GM13976 (cell line): ENCODE results near the gene PCAT6.
"Not testable (repeated sequence)": the region's sequence is repeated elsewhere in the genome, so short reads cannot be mapped to it uniquely, and the experiment has no call there.

Experiments used
- DNase-seq: peaks from one replicate; pipeline ENCODE4 v3.0.0; 2012; ENCODE audit warnings: low spot score
- CTCF ChIP-seq: IDR thresholded peaks from 2 replicates; pipeline ENCODE4 v1.5.1; 2012; ENCODE audit warnings: borderline replicate concordance, mild to moderate bottlenecking; ENCODE audit not compliant: insufficient read depth; ENCODE audit errors: extremely low read depth, missing control alignments, control extremely low read depth
- in situ Hi-C: fragments of 300-500 bp; cut with MboI; formaldehyde crosslinking; loops from one replicate; pipeline ENCODE4 v1.12.0; 2022; ENCODE audit warnings: low sequenced_read_pairs, mixed read lengths, inconsistent platforms; ENCODE audit not compliant: unreplicated experiment

PCAT6 gene

GRCh38 chr1:202811296-202812175 lies 782 bp downstream of the PCAT6 start:
- no peak for TF ChIP-seq CTCF
- in situ Hi-C loops, result no loop called here
- peak; percentile 74 for DNase-seq

GRCh38 chr1:202812176-202813026 lies 1.6 kb downstream of the PCAT6 start:
- in situ Hi-C loops, result no loop called here
- DNase-seq, result no peak
- no peak for TF ChIP-seq CTCF

- in situ Hi-C loops, result no loop called here
- DNase-seq, result no peak
- no peak for TF ChIP-seq CTCF
These were observed 4.4 kb downstream of the PCAT6 start for GRCh38 chr1:202815120-202815519.

GRCh38 chr1:202818819-202819218 lies 8.1 kb downstream of the PCAT6 start:
- in situ Hi-C loops, result no loop called here
- DNase-seq, result no peak
- TF ChIP-seq CTCF, result no peak

- in situ Hi-C loops, result no loop called here
- DNase-seq, result no peak
- TF ChIP-seq CTCF, result no peak
These were observed 10.7 kb downstream of the PCAT6 start for GRCh38 chr1:202821467-202821866.

- TF ChIP-seq CTCF, result no peak
- no peak for DNase-seq
- in situ Hi-C loops, result no loop called here
These were observed 15.0 kb downstream of the PCAT6 start for GRCh38 chr1:202825748-202826147.

- not testable (repeated sequence) for DNase-seq
These were observed 18.5 kb downstream of the PCAT6 start for GRCh38 chr1:202829223-202829622.

More at GRCh38 chr1:202829223-202829622, 18.5 kb downstream of the PCAT6 start:
- in situ Hi-C loops, result not testable (repeated sequence)
